Naive thymus-derived CD4-positive, alpha-beta T cell (primary cell): Measurements from ENCODE around the gene FNIP1. TPM values are rescaled to one million over a fixed set of nuclear protein-coding genes. Genes with fewer than 3 reads are reported as not detected.
"Not testable (repeated sequence)": the region's sequence is repeated elsewhere in the genome, so short reads cannot be mapped to it uniquely, and the experiment has no call there.

Experiments used
- ATAC-seq: fragments of 150-1000 bp; cut with Tn5 transposase; 2 replicates; pipeline ENCODE4 v1.10.0; 2021; ENCODE audit warnings: mild to moderate bottlenecking, moderate library complexity
- CTCF ChIA-PET: fragments of 350-600 bp; sonication (Branson Sonifier 250); formaldehyde crosslinking; loops from one replicate; lab custom pipeline; 2021; ENCODE audit warnings: antibody characterized with exemption; lab: Charles Lee
- POLR2A ChIA-PET: fragments of 350-600 bp; sonication (Branson Sonifier 250); formaldehyde crosslinking; loops from one replicate; lab custom pipeline; 2021; ENCODE audit warnings: antibody characterized with exemption, inconsistent platforms; lab: Charles Lee
- DNase-seq, 9 donors: peaks; one replicate each; pipeline versions ENCODE4 v3.0.0 to v3.0.0-alpha.2; 2020 to 2022; ENCODE audit warnings: mixed read lengths in 1 of 9
- H3K27ac ChIP-seq: one replicate; pipeline ENCODE4 v1.7.0; 2013; ENCODE audit warnings: mild to moderate bottlenecking, low read depth, low read length, moderate library complexity
- H3K27me3 ChIP-seq, 2 donors: one replicate each; pipeline ENCODE4 v1.7.0; 2013; ENCODE audit warnings: low read length in 2 of 2, mild to moderate bottlenecking in 2 of 2, moderate library complexity in 2 of 2; ENCODE audit not compliant: control insufficient read depth in 2 of 2, insufficient read depth in 2 of 2
- H3K36me3 ChIP-seq, 3 experiments: 1 replicate in 2 of 3; 2 replicates in 1 of 3; pipeline ENCODE4 v1.7.0; 2013; ENCODE audit warnings: low read length in 3 of 3, mild to moderate bottlenecking in 3 of 3, moderate library complexity in 1 of 3; ENCODE audit not compliant: insufficient read depth in 3 of 3, control insufficient read depth in 2 of 3
- H3K4me1 ChIP-seq, 2 donors: one replicate each; pipeline ENCODE4 v1.7.0; 2013; ENCODE audit warnings: low read length in 2 of 2, mild to moderate bottlenecking in 2 of 2, moderate library complexity in 1 of 2; ENCODE audit not compliant: control insufficient read depth in 2 of 2, insufficient read depth in 2 of 2
- H3K4me3 ChIP-seq: 2 replicates; pipeline ENCODE4 v1.7.0; 2013; ENCODE audit warnings: mild to moderate bottlenecking, low read length
- H3K9me3 ChIP-seq, 3 experiments: 1 replicate in 2 of 3; 2 replicates in 1 of 3; pipeline ENCODE4 v1.7.0; 2013; ENCODE audit warnings: low read length in 3 of 3; ENCODE audit not compliant: control insufficient read depth in 2 of 3
- H3K27ac Mint-ChIP-seq, 9 donors: one replicate each; pipeline ENCODE4 v1.8.0; 2020 to 2022; ENCODE audit warnings: mixed read lengths in 9 of 9, mild to moderate bottlenecking in 8 of 9, moderate library complexity in 5 of 9, inconsistent platforms in 2 of 9
- H3K27me3 Mint-ChIP-seq, 5 donors: one replicate each; pipeline ENCODE4 v1.8.0; 2021 to 2022; ENCODE audit warnings: mixed read lengths in 5 of 5, mild to moderate bottlenecking in 1 of 5
- H3K36me3 Mint-ChIP-seq, 5 donors: one replicate each; pipeline ENCODE4 v1.8.0; 2020 to 2022; ENCODE audit warnings: mixed read lengths in 5 of 5, mild to moderate bottlenecking in 3 of 5, inconsistent platforms in 1 of 5
- H3K4me1 Mint-ChIP-seq, 7 donors: one replicate each; pipeline ENCODE4 v1.8.0; 2020 to 2022; ENCODE audit warnings: mixed read lengths in 7 of 7, mild to moderate bottlenecking in 3 of 7, inconsistent platforms in 1 of 7
- H3K4me3 Mint-ChIP-seq, 10 donors: one replicate each; pipeline ENCODE4 v1.8.0; 2020 to 2022; ENCODE audit warnings: mild to moderate bottlenecking in 10 of 10, mixed read lengths in 10 of 10, moderate library complexity in 6 of 10, inconsistent platforms in 2 of 10
- H3K9me3 Mint-ChIP-seq, 11 donors: one replicate each; pipeline ENCODE4 v1.8.0; 2020 to 2022; ENCODE audit warnings: mixed read lengths in 11 of 11, mild to moderate bottlenecking in 4 of 11, inconsistent platforms in 1 of 11, moderate library complexity in 1 of 11
- intact Hi-C, 2 donors: fragments of 100-400 bp; cut with micrococcal nuclease; formaldehyde crosslinking; loops; one replicate each; pipeline ENCODE4 v1.15.1; 2023
- polyA plus RNA-seq, 2 donors: library from polyadenylated mRNA; unstranded; fragments of 300-500 nt; fragmentation: Illumina TruSeq; gene quantifications; one replicate each; pipeline ENCODE4 v1.2.3, GENCODE V29; 2021
- total RNA-seq, 6 experiments: library from RNA in 5 of 6; stranded (reverse) in 5 of 6; gene quantifications; 1 replicate in 5 of 6; 2 replicates in 1 of 6; pipeline ENCODE4 v1.2.3 and lab custom pipeline; 2021 to 2026

FNIP1 gene
- total and polyA plus RNA-seq, 7 experiments from 2014 or later, result 8.8 to 48.5 (median 30.6) TPM

- POLR2A ChIA-PET, H3K27ac ChIP-seq, ATAC-seq, H3K36me3 ChIP-seq, H3K9me3 ChIP-seq, H3K27me3 Mint-ChIP-seq, H3K9me3 Mint-ChIP-seq, DNase-seq, H3K27me3 ChIP-seq, H3K4me3 ChIP-seq, intact Hi-C loops: not testable (repeated sequence)
- peaks cover 20 to 24% of the 10 kb centered on the region in 2 donors for H3K4me1 ChIP-seq
- peaks cover 0 to 15% (median 5%) of the 10 kb centered on the region in 5 donors for H3K36me3 Mint-ChIP-seq
- H3K4me1 Mint-ChIP-seq, result peaks cover 26 to 77% (median 70%) of the 10 kb centered on the region in 7 donors
- CTCF ChIA-PET, result interaction anchor here (0.6 to 8.7 kb wide), 2 partner anchors 415 to 428 kb away, joined by 3 to 220 read pairs; partner anchors contain the start of gene ACSL6
- peak overlapping the region; percentile 11 to 82 (median 57) for H3K27ac Mint-ChIP-seq
- peak overlapping the region in 2 of 10 donors; percentile 15 to 33 for H3K4me3 Mint-ChIP-seq
These were observed 203.4 kb downstream of the FNIP1 start for GRCh38 chr5:131593436-131593835.

Other genes with a start within 250 kb of the FNIP1 start
- gene RAPGEF6, start 161.8 kb downstream of the FNIP1 start, total RNA-seq, result 100 to 1,000 TPM in 3 of 5 experiments, 10 to 100 TPM in 2; 50.9 to 186 (median 114) TPM
- 10 to 100 TPM; 36.7 to 49.6 TPM for gene RAPGEF6, start 161.8 kb downstream of the FNIP1 start, polyA plus RNA-seq
- gene MEIKIN, start 148.6 kb upstream of the FNIP1 start, total RNA-seq, result 1 to 10 TPM in 3 of 5 experiments, under 1 TPM in 1, not detected in 1; 0.74 to 4.2 (median 2.0) TPM
- not detected for gene MEIKIN, start 148.6 kb upstream of the FNIP1 start, polyA plus RNA-seq
- gene ACSL6, start 214.6 kb upstream of the FNIP1 start, total RNA-seq, result 10 to 100 TPM; 21.0 to 42.8 (median 22.6) TPM
- 10 to 100 TPM; 13.6 to 17.3 TPM for gene ACSL6, start 214.6 kb upstream of the FNIP1 start, polyA plus RNA-seq